Measurements from ENCODE around the gene PLD4. TPM values are rescaled to one million over a fixed set of nuclear protein-coding genes. Genes with fewer than 3 reads are reported as not detected.
"Not testable (repeated sequence)": the region's sequence is repeated elsewhere in the genome, so short reads cannot be mapped to it uniquely, and the experiment has no call there.

PLD4 gene
- total and polyA plus RNA-seq, 2 donors (not counting 1 experiment from before 2014, with no cell fraction given) = 0.17 TPM; not detected in 1

GRCh38 chr14:104903990-104904389 is 20.7 kb upstream of the PLD4 start:
- H2AFZ ChIP-seq (ENCODE audit: low read length) = no peak overlapping the region
- no peaks in the 10 kb centered on the region for H3K9me3 ChIP-seq (ENCODE audit: control insufficient read depth, insufficient read depth, low read depth, low read length)
- no peak overlapping the region for H3K9ac ChIP-seq (ENCODE audit: insufficient read depth, low read length)
- H4K20me1 ChIP-seq (ENCODE audit: control insufficient read depth, extremely low read depth, insufficient read depth, low read length) = no peaks in the 10 kb centered on the region
- H3K27ac ChIP-seq (ENCODE audit: insufficient read depth, low read length) = no peak overlapping the region
- peaks cover 2% of the 10 kb centered on the region for H3K27me3 ChIP-seq (ENCODE audit: control insufficient read depth, insufficient read depth, low read length)
- DNase-seq (ENCODE audit: low read depth in 2 of 2) = no peak
- no peak for TF ChIP-seq EZH2 (IDR thresholded peaks at IDR 0.05; ENCODE audit: low read length, missing control alignments)
- TF ChIP-seq, protein P1, sequence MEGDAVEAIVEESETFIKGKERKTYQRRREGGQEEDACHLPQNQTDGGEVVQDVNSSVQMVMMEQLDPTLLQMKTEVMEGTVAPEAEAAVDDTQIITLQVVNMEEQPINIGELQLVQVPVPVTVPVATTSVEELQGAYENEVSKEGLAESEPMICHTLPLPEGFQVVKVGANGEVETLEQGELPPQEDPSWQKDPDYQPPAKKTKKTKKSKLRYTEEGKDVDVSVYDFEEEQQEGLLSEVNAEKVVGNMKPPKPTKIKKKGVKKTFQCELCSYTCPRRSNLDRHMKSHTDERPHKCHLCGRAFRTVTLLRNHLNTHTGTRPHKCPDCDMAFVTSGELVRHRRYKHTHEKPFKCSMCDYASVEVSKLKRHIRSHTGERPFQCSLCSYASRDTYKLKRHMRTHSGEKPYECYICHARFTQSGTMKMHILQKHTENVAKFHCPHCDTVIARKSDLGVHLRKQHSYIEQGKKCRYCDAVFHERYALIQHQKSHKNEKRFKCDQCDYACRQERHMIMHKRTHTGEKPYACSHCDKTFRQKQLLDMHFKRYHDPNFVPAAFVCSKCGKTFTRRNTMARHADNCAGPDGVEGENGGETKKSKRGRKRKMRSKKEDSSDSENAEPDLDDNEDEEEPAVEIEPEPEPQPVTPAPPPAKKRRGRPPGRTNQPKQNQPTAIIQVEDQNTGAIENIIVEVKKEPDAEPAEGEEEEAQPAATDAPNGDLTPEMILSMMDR (conservative IDR thresholded peaks at IDR 0.05 in 1 of 2, IDR thresholded peaks at IDR 0.05 in 1 of 2; ENCODE audit: low read depth in 1 of 2, low read length in 2 of 2) = no peak
- no peaks in the 10 kb centered on the region for H3K79me2 ChIP-seq (ENCODE audit: control insufficient read depth, insufficient read depth, low read length)
- no peaks in the 10 kb centered on the region for H3K36me3 ChIP-seq (ENCODE audit: control insufficient read depth, insufficient read depth, low read length)
- no peak overlapping the region for H3K4me2 ChIP-seq (ENCODE audit: extremely low read depth, insufficient read depth, low read length)
- no peak overlapping the region for H3K4me3 ChIP-seq (replicated peaks in 1 of 4; ENCODE audit: control extremely low read depth in 1 of 4, insufficient read depth in 1 of 4, low read depth in 3 of 4, low read length in 4 of 4)
- H3K4me1 ChIP-seq (ENCODE audit: control insufficient read depth, extremely low read depth, insufficient read depth, low read length) = no peaks in the 10 kb centered on the region

GRCh38 chr14:104904650-104905578 is 19.8 kb upstream of the PLD4 start:
- H2AFZ ChIP-seq (ENCODE audit: low read length); H3K36me3 ChIP-seq (ENCODE audit: control insufficient read depth, insufficient read depth, low read length); H3K27me3 ChIP-seq (ENCODE audit: control insufficient read depth, insufficient read depth, low read length); H3K4me3 ChIP-seq (replicated peaks in 1 of 4; ENCODE audit: control extremely low read depth in 1 of 4, insufficient read depth in 1 of 4, low read depth in 3 of 4, low read length in 4 of 4); DNase-seq (ENCODE audit: low read depth in 2 of 2); H3K9me3 ChIP-seq (ENCODE audit: control insufficient read depth, insufficient read depth, low read depth, low read length); H3K9ac ChIP-seq (ENCODE audit: insufficient read depth, low read length); H4K20me1 ChIP-seq (ENCODE audit: control insufficient read depth, extremely low read depth, insufficient read depth, low read length); H3K79me2 ChIP-seq (ENCODE audit: control insufficient read depth, insufficient read depth, low read length); H3K4me2 ChIP-seq (ENCODE audit: extremely low read depth, insufficient read depth, low read length); H3K27ac ChIP-seq (ENCODE audit: insufficient read depth, low read length); H3K4me1 ChIP-seq (ENCODE audit: control insufficient read depth, extremely low read depth, insufficient read depth, low read length): not testable (repeated sequence)

GRCh38 chr14:104905579-104905933 is 19.1 kb upstream of the PLD4 start:
- H3K27me3 ChIP-seq (ENCODE audit: control insufficient read depth, insufficient read depth, low read length); H2AFZ ChIP-seq (ENCODE audit: low read length); H3K9me3 ChIP-seq (ENCODE audit: control insufficient read depth, insufficient read depth, low read depth, low read length); H4K20me1 ChIP-seq (ENCODE audit: control insufficient read depth, extremely low read depth, insufficient read depth, low read length); H3K4me1 ChIP-seq (ENCODE audit: control insufficient read depth, extremely low read depth, insufficient read depth, low read length); H3K4me3 ChIP-seq (replicated peaks in 1 of 4; ENCODE audit: control extremely low read depth in 1 of 4, insufficient read depth in 1 of 4, low read depth in 3 of 4, low read length in 4 of 4); H3K4me2 ChIP-seq (ENCODE audit: extremely low read depth, insufficient read depth, low read length); H3K9ac ChIP-seq (ENCODE audit: insufficient read depth, low read length); H3K36me3 ChIP-seq (ENCODE audit: control insufficient read depth, insufficient read depth, low read length); DNase-seq (ENCODE audit: low read depth in 2 of 2); H3K79me2 ChIP-seq (ENCODE audit: control insufficient read depth, insufficient read depth, low read length); H3K27ac ChIP-seq (ENCODE audit: insufficient read depth, low read length): not testable (repeated sequence)

- no peak overlapping the region for H3K4me2 ChIP-seq (ENCODE audit: extremely low read depth, insufficient read depth, low read length)
- H3K9me3 ChIP-seq (ENCODE audit: control insufficient read depth, insufficient read depth, low read depth, low read length) = no peaks in the 10 kb centered on the region
- H2AFZ ChIP-seq (ENCODE audit: low read length) = no peak overlapping the region
- H3K36me3 ChIP-seq (ENCODE audit: control insufficient read depth, insufficient read depth, low read length) = no peaks in the 10 kb centered on the region
- no peak overlapping the region for H3K27ac ChIP-seq (ENCODE audit: insufficient read depth, low read length)
- peaks cover 2% of the 10 kb centered on the region for H3K27me3 ChIP-seq (ENCODE audit: control insufficient read depth, insufficient read depth, low read length)
- no peaks in the 10 kb centered on the region for H4K20me1 ChIP-seq (ENCODE audit: control insufficient read depth, extremely low read depth, insufficient read depth, low read length)
- no peak for TF ChIP-seq EZH2 (IDR thresholded peaks at IDR 0.05; ENCODE audit: low read length, missing control alignments)
- TF ChIP-seq, protein P1 (conservative IDR thresholded peaks at IDR 0.05 in 1 of 2, IDR thresholded peaks at IDR 0.05 in 1 of 2; ENCODE audit: low read depth in 1 of 2, low read length in 2 of 2) = no peak
- H3K4me1 ChIP-seq (ENCODE audit: control insufficient read depth, extremely low read depth, insufficient read depth, low read length) = no peaks in the 10 kb centered on the region
- no peaks in the 10 kb centered on the region for H3K79me2 ChIP-seq (ENCODE audit: control insufficient read depth, insufficient read depth, low read length)
- H3K9ac ChIP-seq (ENCODE audit: insufficient read depth, low read length) = no peak overlapping the region
- peak; percentile 18 to 25 for DNase-seq (ENCODE audit: low read depth in 2 of 2)
- no peak overlapping the region for H3K4me3 ChIP-seq (replicated peaks in 1 of 4; ENCODE audit: control extremely low read depth in 1 of 4, insufficient read depth in 1 of 4, low read depth in 3 of 4, low read length in 4 of 4)
These were observed 16.4 kb upstream of the PLD4 start for GRCh38 chr14:104908303-104908702.

Measured in fibroblast of lung (primary cell).